DOHH2 (cell line): ENCODE results near the gene ATG4B.

Experiments used
- H3F3A ChIP-seq: fragments of 200-600 bp; sonication (generic), shearing (Covaris generic); 2 replicates; pipeline ENCODE4 v1.6.0; 2016; ENCODE audit warnings: antibody characterized with exemption, mild to moderate bottlenecking; ENCODE audit not compliant: control insufficient read depth, insufficient read depth
- H3K27ac ChIP-seq: fragments of 200-600 bp; sonication (generic); 2 replicates; pipeline ENCODE4 v1.5.1; 2014; ENCODE audit warnings: low read depth, mild to moderate bottlenecking, low read length, moderate library complexity
- H3K27me3 ChIP-seq: fragments of 200-600 bp; sonication (generic); 2 replicates; pipeline ENCODE4 v1.6.1; 2014; ENCODE audit warnings: mild to moderate bottlenecking, low read length, mixed read lengths; ENCODE audit not compliant: control insufficient read depth
- H3K36me3 ChIP-seq: fragments of 200-600 bp; sonication (generic); 2 replicates; pipeline ENCODE4 v1.6.1; 2014; ENCODE audit warnings: mild to moderate bottlenecking, low read length, moderate library complexity, mixed read lengths; ENCODE audit not compliant: control insufficient read depth
- H3K4me1 ChIP-seq: fragments of 200-600 bp; sonication (generic); 2 replicates; pipeline ENCODE4 v1.6.1; 2014; ENCODE audit warnings: mild to moderate bottlenecking, low read length, mixed read lengths; ENCODE audit not compliant: control insufficient read depth
- H3K4me2 ChIP-seq: fragments of 200-600 bp; sonication (generic); 2 replicates; pipeline ENCODE4 v1.6.0; 2014; ENCODE audit warnings: mild to moderate bottlenecking, low read length, moderate library complexity
- H3K4me3 ChIP-seq: fragments of 200-600 bp; sonication (generic); 2 replicates; pipeline ENCODE4 v1.5.1; 2014; ENCODE audit warnings: mild to moderate bottlenecking, low read length, mixed read lengths
- H3K79me2 ChIP-seq: fragments of 200-600 bp; sonication (generic); 2 replicates; pipeline ENCODE4 v1.6.1; 2014; ENCODE audit warnings: mild to moderate bottlenecking, low read length, mixed read lengths; ENCODE audit not compliant: control insufficient read depth
- H3K9me2 ChIP-seq: fragments of 200-600 bp; sonication (generic); replicated peaks from 2 replicates; pipeline ENCODE4 v1.6.1; 2014; ENCODE audit warnings: mild to moderate bottlenecking, low read length, mixed read lengths; ENCODE audit not compliant: control insufficient read depth
- H3K9me3 ChIP-seq: fragments of 200-600 bp; sonication (generic); 2 replicates; pipeline ENCODE4 v1.6.1; 2014; ENCODE audit warnings: antibody characterized with exemption, low read length, mixed read lengths; ENCODE audit not compliant: control insufficient read depth, insufficient read depth
- H4K20me1 ChIP-seq: fragments of 200-600 bp; sonication (generic); 2 replicates; pipeline ENCODE4 v1.6.0; 2014; ENCODE audit warnings: low read depth, mild to moderate bottlenecking, antibody characterized with exemption, low read length, moderate library complexity; ENCODE audit not compliant: control insufficient read depth, insufficient read depth
- EZH2phosphoT487 ChIP-seq: fragments of 200-600 bp; sonication (generic); IDR thresholded peaks from 2 replicates; pipeline ENCODE4 v1.6.1; 2017; ENCODE audit warnings: borderline replicate concordance, mild to moderate bottlenecking, antibody characterized with exemption, low read length, moderate library complexity, mixed read lengths
- TF ChIP-seq, protein P1 (sequence below): fragments of 200-600 bp; sonication (generic); IDR thresholded peaks from one replicate; pipeline ENCODE4 v1.5.1; 2014; ENCODE audit warnings: antibody characterized with exemption, mild to moderate bottlenecking, low read depth, low read length; ENCODE audit not compliant: poor library complexity, severe bottlenecking

The ATG4B gene

DNA sequence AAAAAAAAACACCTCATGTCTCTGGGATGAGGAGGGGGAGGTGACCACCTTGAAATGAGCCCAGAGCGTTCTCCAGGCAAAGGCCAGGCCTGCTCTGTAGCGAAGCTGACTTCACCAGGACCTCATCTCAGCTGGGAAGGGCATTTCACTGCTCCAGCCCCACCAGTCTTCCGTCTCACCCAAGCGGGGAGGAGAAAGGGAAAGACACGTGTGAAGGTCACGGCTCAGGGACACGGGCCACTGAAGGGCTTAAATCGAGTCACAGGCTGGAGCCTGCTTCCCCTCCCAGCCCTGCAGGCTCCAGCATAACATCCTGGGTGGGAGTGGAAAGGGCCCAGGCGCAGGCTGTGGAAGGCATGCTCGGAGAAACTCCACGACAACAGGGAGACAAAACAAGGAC lies 18.7 kb upstream of the ATG4B start:
- Histone ChIP-seq H3K4me2 (no peak overlapping the region; the same call in 1 of the 2 replicates), H3K4me3 (no peak overlapping the region), H3K27ac (no peak overlapping the region), H3K4me1 (peaks cover 21% of the 10 kb centered on the region), H3K36me3 (peaks cover 20% of the 10 kb centered on the region), H3K79me2 (peaks cover 90% of the 10 kb centered on the region), H3F3A (no peaks in the 10 kb centered on the region), H3K9me3 (no peaks in the 10 kb centered on the region), H3K9me2 (no peaks in the 10 kb centered on the region), H4K20me1 (no peaks in the 10 kb centered on the region), H3K27me3 (no peaks in the 10 kb centered on the region)
- TF ChIP-seq, protein P1, sequence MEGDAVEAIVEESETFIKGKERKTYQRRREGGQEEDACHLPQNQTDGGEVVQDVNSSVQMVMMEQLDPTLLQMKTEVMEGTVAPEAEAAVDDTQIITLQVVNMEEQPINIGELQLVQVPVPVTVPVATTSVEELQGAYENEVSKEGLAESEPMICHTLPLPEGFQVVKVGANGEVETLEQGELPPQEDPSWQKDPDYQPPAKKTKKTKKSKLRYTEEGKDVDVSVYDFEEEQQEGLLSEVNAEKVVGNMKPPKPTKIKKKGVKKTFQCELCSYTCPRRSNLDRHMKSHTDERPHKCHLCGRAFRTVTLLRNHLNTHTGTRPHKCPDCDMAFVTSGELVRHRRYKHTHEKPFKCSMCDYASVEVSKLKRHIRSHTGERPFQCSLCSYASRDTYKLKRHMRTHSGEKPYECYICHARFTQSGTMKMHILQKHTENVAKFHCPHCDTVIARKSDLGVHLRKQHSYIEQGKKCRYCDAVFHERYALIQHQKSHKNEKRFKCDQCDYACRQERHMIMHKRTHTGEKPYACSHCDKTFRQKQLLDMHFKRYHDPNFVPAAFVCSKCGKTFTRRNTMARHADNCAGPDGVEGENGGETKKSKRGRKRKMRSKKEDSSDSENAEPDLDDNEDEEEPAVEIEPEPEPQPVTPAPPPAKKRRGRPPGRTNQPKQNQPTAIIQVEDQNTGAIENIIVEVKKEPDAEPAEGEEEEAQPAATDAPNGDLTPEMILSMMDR = no peak
- TF ChIP-seq EZH2phosphoT487 = no peak

DNA sequence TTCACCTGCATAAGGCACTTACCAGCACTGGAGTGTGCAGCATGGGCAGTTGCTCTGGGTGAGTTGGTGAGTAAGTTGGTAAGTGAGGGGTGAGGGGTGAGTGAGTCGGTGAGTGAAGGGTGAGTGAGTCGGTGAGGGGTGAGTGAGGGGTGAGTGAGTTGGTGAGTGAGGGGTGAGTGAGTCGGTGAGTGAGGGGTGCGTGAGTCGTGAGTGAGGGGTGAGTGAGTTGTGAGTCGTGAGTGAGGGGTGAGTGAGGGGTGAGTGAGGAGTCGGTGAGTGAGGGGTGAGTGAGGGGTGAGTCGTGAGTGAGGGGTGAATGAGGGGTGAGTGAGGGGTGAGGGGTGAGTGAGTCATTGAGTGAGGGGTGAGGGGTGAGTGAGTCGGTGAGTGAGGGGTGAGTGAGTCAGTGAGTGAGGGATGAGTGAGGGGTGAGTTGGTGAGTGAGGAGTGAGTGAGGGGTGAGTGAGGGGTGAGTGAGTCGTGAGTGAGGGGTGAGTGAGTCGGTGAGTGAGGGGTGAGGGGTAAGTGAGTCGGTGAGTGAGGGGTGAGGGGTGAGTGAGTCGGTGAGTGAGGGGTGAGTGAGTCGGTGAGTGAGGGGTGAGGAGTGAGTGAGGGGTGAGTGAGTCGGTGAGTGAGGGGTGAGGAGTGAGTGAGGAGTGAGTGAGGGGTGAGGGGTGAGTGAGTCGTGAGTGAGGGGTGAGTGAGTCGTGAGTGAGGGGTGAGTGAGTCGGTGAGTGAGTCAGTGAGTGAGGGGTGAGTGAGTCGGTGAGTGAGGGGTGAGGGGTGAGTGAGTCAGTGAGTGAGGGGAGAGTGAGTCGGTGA lies 17.7 kb upstream of the ATG4B start:
- TF ChIP-seq EZH2phosphoT487 = no peak
- TF ChIP-seq, protein P1 = no peak
- H4K20me1 ChIP-seq = no peaks in the 10 kb centered on the region
- no peak overlapping the region for H3K4me3 ChIP-seq
- peaks cover 94% of the 10 kb centered on the region for H3K79me2 ChIP-seq
- peaks cover 21% of the 10 kb centered on the region for H3K4me1 ChIP-seq
- no peaks in the 10 kb centered on the region for H3K27me3 ChIP-seq
- H3K9me2 ChIP-seq = no peaks in the 10 kb centered on the region
- peaks cover 24% of the 10 kb centered on the region for H3K36me3 ChIP-seq
- H3F3A ChIP-seq = no peaks in the 10 kb centered on the region
- no peak overlapping the region for H3K27ac ChIP-seq
- no peak overlapping the region for H3K4me2 ChIP-seq
- H3K9me3 ChIP-seq = no peaks in the 10 kb centered on the region

DNA sequence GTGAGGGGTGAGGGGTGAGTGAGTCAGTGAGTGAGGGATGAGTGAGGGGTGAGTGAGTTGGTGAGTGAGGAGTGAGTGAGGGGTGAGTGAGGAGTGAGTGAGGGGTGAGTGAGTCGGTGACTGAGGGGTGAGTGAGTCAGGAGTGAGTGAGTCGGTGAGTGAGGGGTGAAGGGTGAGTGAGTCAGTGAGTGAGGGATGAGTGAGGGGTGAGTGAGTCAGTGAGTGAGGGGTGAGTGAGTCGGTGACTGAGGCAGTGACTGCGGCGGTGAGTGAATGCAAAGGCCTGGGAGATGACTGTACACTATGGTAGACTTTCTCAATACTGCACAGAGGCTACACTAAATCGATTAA lies 17.1 kb upstream of the ATG4B start:
- TF ChIP-seq EZH2phosphoT487 = no peak
- TF ChIP-seq, protein P1 = no peak
- no peaks in the 10 kb centered on the region for H3K9me2 ChIP-seq
- peaks cover 94% of the 10 kb centered on the region for H3K79me2 ChIP-seq
- no peak overlapping the region for H3K4me3 ChIP-seq
- no peaks in the 10 kb centered on the region for H4K20me1 ChIP-seq
- H3F3A ChIP-seq = no peaks in the 10 kb centered on the region
- H3K36me3 ChIP-seq = peaks cover 27% of the 10 kb centered on the region
- H3K27me3 ChIP-seq = no peaks in the 10 kb centered on the region
- H3K4me2 ChIP-seq = no peak overlapping the region
- no peaks in the 10 kb centered on the region for H3K9me3 ChIP-seq
- no peak overlapping the region for H3K27ac ChIP-seq
- peaks cover 21% of the 10 kb centered on the region for H3K4me1 ChIP-seq
